AG04449 (cell line): ENCODE data around the gene MIEF1.

Source experiments
- CTCF ChIA-PET: fragments of 350-600 bp; formaldehyde crosslinking; extraction: SDS; loops from one replicate; lab custom pipeline; 2021; ENCODE audit warnings: antibody characterized with exemption; lab: Yijun Ruan, JAX
- POLR2A ChIA-PET: fragments of 400-600, 350-600 bp; formaldehyde crosslinking; extraction: SDS; loops from one replicate; lab custom pipeline; 2020; ENCODE audit warnings: antibody characterized with exemption, inconsistent platforms; lab: Yijun Ruan, JAX
- DNase-seq: peaks from one replicate; pipeline ENCODE4 v3.0.0-alpha.2; 2010; ENCODE audit warnings: low read depth, low spot score
- H3K4me3 ChIP-seq: 2 replicates; pipeline ENCODE4 v1.5.1; 2011; ENCODE audit warnings: low read depth, mild to moderate bottlenecking, control low read depth, low read length
- TF ChIP-seq, protein P1 (sequence below): IDR thresholded peaks from one replicate; pipeline ENCODE4 v1.5.1; 2011; ENCODE audit warnings: mild to moderate bottlenecking, moderate library complexity, low read length, control low read depth, inconsistent platforms; ENCODE audit not compliant: insufficient read depth; ENCODE audit errors: missing control alignments

The MIEF1 gene

DNA sequence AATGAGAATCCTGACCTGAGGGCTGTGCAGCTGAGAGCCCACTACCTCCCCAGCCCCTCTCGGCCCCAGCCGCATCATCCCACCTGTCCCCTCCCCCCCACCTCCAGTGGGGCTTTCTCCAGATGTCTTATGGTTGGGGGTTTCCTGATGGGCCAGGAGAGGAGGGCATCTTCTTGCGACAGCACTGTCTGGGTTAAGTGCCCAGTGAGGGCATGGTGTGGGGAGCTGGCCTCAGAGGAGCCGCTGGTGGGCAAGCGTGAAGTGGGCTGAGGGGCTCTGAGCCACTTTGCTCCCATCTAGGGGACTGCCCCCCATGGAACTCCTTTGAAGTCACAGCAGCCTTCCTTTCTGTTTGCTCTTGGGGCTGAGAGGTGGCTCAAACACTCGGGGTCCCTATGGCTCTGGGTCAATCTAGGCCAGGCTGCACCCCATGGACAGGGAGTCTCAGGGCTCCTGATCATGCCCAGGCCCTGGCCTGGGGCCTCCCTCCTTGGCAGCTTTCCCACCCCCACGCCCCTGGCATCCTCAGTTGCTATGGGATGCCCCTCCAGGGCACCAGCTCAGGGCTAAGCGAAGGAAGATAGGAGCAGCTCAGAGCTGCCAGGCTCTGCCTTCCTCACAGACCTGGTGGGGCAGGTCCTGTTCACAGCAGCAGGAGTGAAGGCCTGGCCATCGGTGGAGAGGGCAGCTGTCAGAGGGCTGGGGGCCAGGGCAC is 11.0 kb upstream of the MIEF1 start:
- TF ChIP-seq, protein P1, sequence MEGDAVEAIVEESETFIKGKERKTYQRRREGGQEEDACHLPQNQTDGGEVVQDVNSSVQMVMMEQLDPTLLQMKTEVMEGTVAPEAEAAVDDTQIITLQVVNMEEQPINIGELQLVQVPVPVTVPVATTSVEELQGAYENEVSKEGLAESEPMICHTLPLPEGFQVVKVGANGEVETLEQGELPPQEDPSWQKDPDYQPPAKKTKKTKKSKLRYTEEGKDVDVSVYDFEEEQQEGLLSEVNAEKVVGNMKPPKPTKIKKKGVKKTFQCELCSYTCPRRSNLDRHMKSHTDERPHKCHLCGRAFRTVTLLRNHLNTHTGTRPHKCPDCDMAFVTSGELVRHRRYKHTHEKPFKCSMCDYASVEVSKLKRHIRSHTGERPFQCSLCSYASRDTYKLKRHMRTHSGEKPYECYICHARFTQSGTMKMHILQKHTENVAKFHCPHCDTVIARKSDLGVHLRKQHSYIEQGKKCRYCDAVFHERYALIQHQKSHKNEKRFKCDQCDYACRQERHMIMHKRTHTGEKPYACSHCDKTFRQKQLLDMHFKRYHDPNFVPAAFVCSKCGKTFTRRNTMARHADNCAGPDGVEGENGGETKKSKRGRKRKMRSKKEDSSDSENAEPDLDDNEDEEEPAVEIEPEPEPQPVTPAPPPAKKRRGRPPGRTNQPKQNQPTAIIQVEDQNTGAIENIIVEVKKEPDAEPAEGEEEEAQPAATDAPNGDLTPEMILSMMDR: no peak
- H3K4me3 ChIP-seq: no peak overlapping the region
- no peak for DNase-seq
- ChIA-PET POLR2A (interaction anchor here (0.9 to 1.3 kb wide), 2 partner anchors 29 to 32 kb away, joined by 4 to 9 read pairs; partner anchors contain the start of gene ATF4), CTCF (interaction anchor here (0.8 to 10.7 kb wide), 10 partner anchors 10 to 546 kb away, joined by 3 to 132 read pairs (median 8); partner anchors contain the start of gene MIEF1)

DNA sequence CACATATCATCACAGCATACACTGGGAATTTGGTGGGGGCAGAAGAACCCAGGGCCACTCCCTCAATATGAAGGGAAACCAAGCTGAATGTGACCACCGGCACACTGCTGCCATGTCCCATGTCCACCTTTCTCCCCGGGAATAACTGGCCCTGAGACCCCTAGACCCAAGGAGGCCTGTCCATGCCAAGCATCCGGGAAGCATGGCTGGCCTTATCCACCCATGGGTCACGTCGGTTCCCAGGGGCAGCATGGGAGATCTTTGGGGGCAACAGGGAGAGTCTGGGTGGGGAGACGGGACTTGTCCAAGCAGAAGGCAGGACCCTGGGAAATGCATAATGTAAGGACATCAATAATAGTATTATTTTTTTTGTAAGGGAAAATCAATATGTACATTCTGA is 10.4 kb upstream of the MIEF1 start:
- CTCF ChIA-PET: interaction anchor here (0.8 to 10.7 kb wide), 5 partner anchors 10 to 545 kb away, joined by 3 to 222 read pairs (median 88); partner anchors contain the start of genes MIEF1 and RPS19BP1
- H3K4me3 ChIP-seq: no peak overlapping the region
- TF ChIP-seq, protein P1: no peak
- no peak for DNase-seq
- POLR2A ChIA-PET: no interaction called here

DNA sequence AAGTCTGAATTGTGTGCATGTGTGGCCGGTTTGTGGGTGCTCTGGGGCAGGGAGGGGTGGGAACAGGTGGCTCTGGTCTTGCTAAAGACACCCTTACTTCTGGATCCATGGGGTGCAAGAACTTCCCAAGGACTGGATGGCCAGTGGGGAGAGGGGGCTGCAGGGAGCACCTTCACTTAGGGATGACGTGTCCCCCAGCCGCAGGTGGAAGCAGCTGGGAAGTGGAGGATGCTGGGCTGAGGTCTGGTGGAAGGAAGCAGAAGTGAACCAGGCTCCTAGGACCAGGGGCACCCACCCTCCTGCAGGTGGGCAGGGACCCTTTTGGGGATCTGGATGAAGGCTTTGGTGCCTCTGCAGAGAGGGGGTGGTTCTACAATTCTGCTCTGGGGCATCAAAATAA is 9.9 kb upstream of the MIEF1 start:
- DNase-seq: no peak
- H3K4me3 ChIP-seq: no peak overlapping the region
- ChIA-PET CTCF (interaction anchor here (0.8 to 10.7 kb wide), 9 partner anchors 9 to 547 kb away, joined by 3 to 222 read pairs (median 11); partner anchors contain the start of genes MIEF1 and RPS19BP1), POLR2A (no interaction called here)
- TF ChIP-seq, protein P1: no peak

DNA sequence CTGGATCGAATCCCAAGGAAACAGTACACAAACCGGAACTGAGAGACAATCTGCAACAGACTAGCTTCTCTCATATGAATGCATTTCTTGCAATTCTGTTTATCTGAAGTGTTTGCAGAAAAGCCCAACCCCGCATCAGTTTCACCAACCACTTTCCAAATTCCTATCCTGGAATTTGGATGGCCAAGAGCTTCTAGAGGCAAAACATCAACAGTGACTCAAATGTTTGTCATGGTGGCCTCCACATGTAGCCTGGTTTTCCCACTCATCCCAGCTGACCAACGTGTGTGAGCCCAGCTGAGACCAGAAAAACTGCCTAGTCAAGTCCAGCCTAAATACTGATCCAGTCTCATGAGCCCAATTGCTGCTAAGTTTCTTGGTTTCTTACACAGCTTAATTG is 8.3 kb upstream of the MIEF1 start:
- TF ChIP-seq, protein P1: no peak
- H3K4me3 ChIP-seq: no peak overlapping the region
- DNase-seq: peak; percentile 66
- POLR2A ChIA-PET: interaction anchor here (0.6 to 2.7 kb wide), 4 partner anchors 16 to 35 kb away, joined by 3 to 15 read pairs (median 6); partner anchors contain the start of gene ATF4
- CTCF ChIA-PET: interaction anchor here (0.9 to 10.7 kb wide), 23 partner anchors 8 to 855 kb away, joined by 3 to 222 read pairs (median 7); partner anchors contain the start of genes MIEF1 and RPS19BP1

DNA sequence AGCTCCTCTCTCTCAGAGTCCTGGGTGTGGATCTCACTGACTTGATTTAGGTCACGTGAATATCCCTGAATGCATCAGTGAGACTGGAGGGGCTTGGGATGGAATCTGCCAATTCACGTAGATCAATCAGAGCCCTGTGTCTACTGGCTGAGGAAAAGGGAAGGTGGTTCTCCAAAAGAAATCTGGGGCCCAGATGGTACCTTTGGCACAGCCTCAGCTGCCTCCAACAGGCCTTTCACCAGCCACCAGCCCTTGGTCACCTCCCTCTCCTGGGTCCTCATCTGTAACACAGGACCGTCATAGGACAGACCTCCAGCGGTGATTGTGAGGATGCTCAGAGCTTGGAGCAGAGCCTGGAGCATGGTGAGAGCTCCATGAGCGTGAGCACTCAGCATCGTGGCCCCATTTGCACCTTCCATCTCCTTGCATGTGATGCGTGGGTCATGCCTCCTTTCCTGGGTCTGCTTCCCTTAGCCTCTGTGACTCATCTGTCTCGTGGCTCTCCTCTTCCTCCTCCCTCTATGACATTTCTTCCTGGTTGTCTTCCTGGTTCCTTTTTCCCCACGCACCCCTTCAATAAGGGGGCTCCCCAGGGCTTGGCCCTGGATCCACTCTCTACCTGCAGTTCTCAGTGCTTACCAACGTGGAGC is 7.5 kb upstream of the MIEF1 start:
- DNase-seq: no peak
- CTCF ChIA-PET: interaction anchor here (0.9 to 10.7 kb wide), 19 partner anchors 9 to 854 kb away, joined by 3 to 222 read pairs (median 7); partner anchors contain the start of gene RPS19BP1
- TF ChIP-seq, protein P1: no peak
- POLR2A ChIA-PET: interaction anchor here (0.8 to 2.7 kb wide), 3 partner anchors 26 to 36 kb away, joined by 3 to 15 read pairs (median 8); partner anchors contain the start of gene ATF4
- H3K4me3 ChIP-seq: no peak overlapping the region
